GM19043 (cell line): Measurements from ENCODE around the gene KLHL12.
"Not testable (repeated sequence)": the region's sequence is repeated elsewhere in the genome, so short reads cannot be mapped to it uniquely, and the experiment has no call there.

Source experiments
- ATAC-seq: cut with Tn5 transposase; IDR thresholded peaks from one replicate; pipeline ENCODE4 v1.9.1; 2021; ENCODE audit warnings: low read depth; ENCODE audit not compliant: unreplicated experiment

KLHL12 gene

GRCh38 chr1:202952099-202952498 is 25.1 kb upstream of the KLHL12 start:
- ATAC-seq, result no peak

- ATAC-seq, result no peak
Observed at GRCh38 chr1:202951437-202951836, 24.4 kb upstream of the KLHL12 start.

GRCh38 chr1:202945483-202945882 is 18.4 kb upstream of the KLHL12 start:
- no peak for ATAC-seq

- ATAC-seq, result no peak
Observed at GRCh38 chr1:202944438-202944921, 17.4 kb upstream of the KLHL12 start.

- ATAC-seq, result no peak
Observed at GRCh38 chr1:202942426-202942825, 15.4 kb upstream of the KLHL12 start.

GRCh38 chr1:202941372-202941771 is 14.3 kb upstream of the KLHL12 start:
- ATAC-seq, result no peak

- no peak for ATAC-seq
Observed at GRCh38 chr1:202940561-202940960, 13.5 kb upstream of the KLHL12 start.

GRCh38 chr1:202938287-202938925 is 11.4 kb upstream of the KLHL12 start:
- ATAC-seq, result no peak

- ATAC-seq, result not testable (repeated sequence)
Observed at GRCh38 chr1:202936409-202936808, 9.4 kb upstream of the KLHL12 start.

- no peak for ATAC-seq
Observed at GRCh38 chr1:202935844-202936243, 8.8 kb upstream of the KLHL12 start.

GRCh38 chr1:202934755-202935154 is 7.7 kb upstream of the KLHL12 start:
- no peak for ATAC-seq

- no peak for ATAC-seq
Observed at GRCh38 chr1:202932476-202932875, 5.4 kb upstream of the KLHL12 start.

GRCh38 chr1:202923533-202923932 is 3.5 kb downstream of the KLHL12 start:
- ATAC-seq, result no peak

- no peak for ATAC-seq
Observed at GRCh38 chr1:202919615-202920014, 7.4 kb downstream of the KLHL12 start.

- ATAC-seq, result no peak
Observed at GRCh38 chr1:202915146-202915545, 11.9 kb downstream of the KLHL12 start.

GRCh38 chr1:202912476-202912875 is 14.6 kb downstream of the KLHL12 start:
- not testable (repeated sequence) for ATAC-seq

- ATAC-seq, result no peak
Observed at GRCh38 chr1:202909494-202909893, 17.5 kb downstream of the KLHL12 start.

- no peak for ATAC-seq
Observed at GRCh38 chr1:202908998-202909397, 18.0 kb downstream of the KLHL12 start.

GRCh38 chr1:202905331-202905730 is 21.7 kb downstream of the KLHL12 start:
- no peak for ATAC-seq

- not testable (repeated sequence) for ATAC-seq
Observed at GRCh38 chr1:202903808-202904207, 23.2 kb downstream of the KLHL12 start.

- no peak for ATAC-seq
Observed at GRCh38 chr1:202901555-202901954, 25.5 kb downstream of the KLHL12 start.

- ATAC-seq, result no peak
Observed at GRCh38 chr1:202892501-202892900, 34.5 kb downstream of the KLHL12 start.

GRCh38 chr1:202890392-202890791 is 36.6 kb downstream of the KLHL12 start:
- ATAC-seq, result no peak
